Sigmoid colon (tissue), 4 donors: ENCODE results near the gene TTLL10.

Experiments used
- EP300 ChIP-seq, 4 donors: sonication (generic); formaldehyde crosslinking; IDR thresholded peaks; one replicate each; pipeline ENCODE4 v1.6.1; 2017; ENCODE audit warnings: antibody characterized with exemption in 4 of 4
- POLR2A ChIP-seq, 2 donors: fragments of 450-650 bp; IDR thresholded peaks; one replicate each; pipeline ENCODE4 v1.6.1; 2016; ENCODE audit warnings: antibody characterized with exemption in 2 of 2, mild to moderate bottlenecking in 2 of 2, moderate library complexity in 2 of 2
- TF ChIP-seq, protein P1 (sequence below), 4 experiments: fragments of 450-650 bp in 3 of 4; fragments of 200-600 bp in 1 of 4; IDR thresholded peaks; one replicate each; pipeline ENCODE4 v1.5.1; 2016 to 2019; ENCODE audit warnings: antibody characterized with exemption in 4 of 4, mild to moderate bottlenecking in 3 of 4, moderate library complexity in 2 of 4

GRCh38 chr1:1197188-1197500 lies 23.5 kb downstream of the TTLL10 start:
- TF ChIP-seq, protein P1, sequence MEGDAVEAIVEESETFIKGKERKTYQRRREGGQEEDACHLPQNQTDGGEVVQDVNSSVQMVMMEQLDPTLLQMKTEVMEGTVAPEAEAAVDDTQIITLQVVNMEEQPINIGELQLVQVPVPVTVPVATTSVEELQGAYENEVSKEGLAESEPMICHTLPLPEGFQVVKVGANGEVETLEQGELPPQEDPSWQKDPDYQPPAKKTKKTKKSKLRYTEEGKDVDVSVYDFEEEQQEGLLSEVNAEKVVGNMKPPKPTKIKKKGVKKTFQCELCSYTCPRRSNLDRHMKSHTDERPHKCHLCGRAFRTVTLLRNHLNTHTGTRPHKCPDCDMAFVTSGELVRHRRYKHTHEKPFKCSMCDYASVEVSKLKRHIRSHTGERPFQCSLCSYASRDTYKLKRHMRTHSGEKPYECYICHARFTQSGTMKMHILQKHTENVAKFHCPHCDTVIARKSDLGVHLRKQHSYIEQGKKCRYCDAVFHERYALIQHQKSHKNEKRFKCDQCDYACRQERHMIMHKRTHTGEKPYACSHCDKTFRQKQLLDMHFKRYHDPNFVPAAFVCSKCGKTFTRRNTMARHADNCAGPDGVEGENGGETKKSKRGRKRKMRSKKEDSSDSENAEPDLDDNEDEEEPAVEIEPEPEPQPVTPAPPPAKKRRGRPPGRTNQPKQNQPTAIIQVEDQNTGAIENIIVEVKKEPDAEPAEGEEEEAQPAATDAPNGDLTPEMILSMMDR (IDR thresholded peaks at IDR 0.05): no peak
- TF ChIP-seq EP300 (IDR thresholded peaks at IDR 0.05) (no peak), POLR2A (IDR thresholded peaks at IDR 0.05) (no peak)
